Fibroblast of pulmonary artery (primary cell): Measurements from ENCODE around the gene INTS6.
A peak's percentile ranks its signal among the peaks of the same experiment; 100 is the strongest.

ENCODE experiments used
- DNase-seq: peaks from one replicate; pipeline ENCODE4 v3.0.0-alpha.2; 2010; ENCODE audit warnings: low read depth
- H3K4me3 ChIP-seq: replicated peaks from 2 replicates; pipeline ENCODE4 v1.5.1; 2011; ENCODE audit warnings: low read depth, mild to moderate bottlenecking, control low read depth, low read length, moderate library complexity
- TF ChIP-seq, protein P1 (sequence below): IDR thresholded peaks from 2 replicates; pipeline ENCODE4 v1.5.1; 2011; ENCODE audit warnings: mild to moderate bottlenecking, control low read depth, low read length, inconsistent platforms; ENCODE audit errors: missing control alignments

INTS6 gene

DNA sequence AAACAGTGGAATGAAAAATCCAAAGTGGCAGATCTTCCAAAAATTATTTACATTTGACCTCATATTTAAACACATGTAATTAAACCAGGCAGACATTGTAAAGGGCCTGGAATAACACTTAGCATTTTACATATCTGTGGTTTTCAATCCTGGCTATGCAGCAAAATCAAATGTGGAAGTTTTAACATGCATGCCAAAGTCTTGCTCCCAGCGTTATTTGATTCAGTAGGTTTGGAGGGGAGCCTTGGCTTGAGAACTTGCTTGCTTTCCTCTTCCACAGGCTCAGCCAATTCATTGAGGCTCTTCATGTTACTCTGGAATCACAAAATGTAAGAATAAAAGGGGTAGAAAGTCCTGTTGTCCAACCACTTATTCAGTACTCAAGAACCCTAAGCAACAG is 42.5 kb upstream of the INTS6 start:
- TF ChIP-seq, protein P1, sequence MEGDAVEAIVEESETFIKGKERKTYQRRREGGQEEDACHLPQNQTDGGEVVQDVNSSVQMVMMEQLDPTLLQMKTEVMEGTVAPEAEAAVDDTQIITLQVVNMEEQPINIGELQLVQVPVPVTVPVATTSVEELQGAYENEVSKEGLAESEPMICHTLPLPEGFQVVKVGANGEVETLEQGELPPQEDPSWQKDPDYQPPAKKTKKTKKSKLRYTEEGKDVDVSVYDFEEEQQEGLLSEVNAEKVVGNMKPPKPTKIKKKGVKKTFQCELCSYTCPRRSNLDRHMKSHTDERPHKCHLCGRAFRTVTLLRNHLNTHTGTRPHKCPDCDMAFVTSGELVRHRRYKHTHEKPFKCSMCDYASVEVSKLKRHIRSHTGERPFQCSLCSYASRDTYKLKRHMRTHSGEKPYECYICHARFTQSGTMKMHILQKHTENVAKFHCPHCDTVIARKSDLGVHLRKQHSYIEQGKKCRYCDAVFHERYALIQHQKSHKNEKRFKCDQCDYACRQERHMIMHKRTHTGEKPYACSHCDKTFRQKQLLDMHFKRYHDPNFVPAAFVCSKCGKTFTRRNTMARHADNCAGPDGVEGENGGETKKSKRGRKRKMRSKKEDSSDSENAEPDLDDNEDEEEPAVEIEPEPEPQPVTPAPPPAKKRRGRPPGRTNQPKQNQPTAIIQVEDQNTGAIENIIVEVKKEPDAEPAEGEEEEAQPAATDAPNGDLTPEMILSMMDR = no peak
- DNase-seq = no peak
- H3K4me3 ChIP-seq = no peak overlapping the region

DNA sequence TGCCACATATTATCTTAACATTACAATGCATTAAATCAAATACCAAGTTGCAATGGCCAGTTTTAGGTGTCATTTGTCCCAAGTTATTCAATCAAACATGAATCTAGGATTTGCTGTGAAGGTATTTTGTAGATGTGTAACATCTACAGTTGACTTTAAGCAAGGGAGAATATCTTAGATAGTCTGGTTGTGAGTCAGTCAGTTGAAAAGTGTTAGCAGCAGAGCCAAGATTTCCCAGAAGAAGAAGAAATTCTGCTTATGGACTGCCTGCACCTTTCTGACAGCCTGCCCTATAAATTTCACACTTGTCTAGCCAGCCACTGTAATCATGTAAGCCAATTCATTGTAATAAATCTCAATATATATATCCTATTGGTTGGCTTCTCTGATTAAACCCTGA is 41.3 kb upstream of the INTS6 start:
- TF ChIP-seq, protein P1 = no peak
- peak; percentile 29 for DNase-seq

DNA sequence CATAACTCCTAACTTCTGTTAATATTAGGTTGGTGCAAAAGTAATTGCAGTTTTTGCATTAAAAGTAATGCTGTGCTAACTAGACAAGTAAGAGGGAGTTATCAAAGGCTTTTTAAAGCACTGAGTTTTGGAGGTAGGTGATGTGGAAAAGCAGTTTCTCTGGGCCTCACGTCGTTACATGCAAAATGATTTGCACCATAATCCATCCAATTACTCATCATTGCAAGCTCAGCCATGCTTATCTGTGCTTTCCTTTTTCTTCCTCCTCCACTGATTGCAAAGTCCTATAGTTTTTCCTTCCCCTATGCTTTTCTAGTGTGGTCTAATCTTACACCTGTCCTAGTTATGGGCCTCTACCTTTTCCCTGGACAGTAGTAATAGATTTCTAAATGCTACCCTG is 35.4 kb upstream of the INTS6 start:
- H3K4me3 ChIP-seq = no peak overlapping the region
- TF ChIP-seq, protein P1 = no peak
- no peak for DNase-seq

More for the DNA sequence above, 41.3 kb upstream of the INTS6 start:
- H3K4me3 ChIP-seq = no peak overlapping the region

DNA sequence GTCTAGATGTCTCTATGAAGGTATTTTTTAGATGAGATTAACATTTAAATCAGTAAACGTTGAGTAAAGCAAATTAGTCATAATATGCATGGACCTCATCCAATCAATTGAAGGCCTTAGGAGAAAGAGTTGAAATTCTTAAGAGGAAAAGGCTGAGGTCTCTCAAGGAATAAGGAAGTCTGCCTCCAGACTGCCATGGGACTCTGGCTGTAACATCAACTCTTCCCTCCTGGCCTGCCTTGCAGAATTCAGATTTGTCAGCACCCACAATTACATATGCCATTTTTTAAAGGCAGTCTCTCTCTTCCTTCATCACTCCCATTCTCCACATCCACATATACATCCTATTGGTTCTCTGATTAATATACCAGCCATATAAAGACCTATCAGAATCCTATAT is 28.8 kb upstream of the INTS6 start:
- DNase-seq = no peak
- TF ChIP-seq, protein P1 = no peak
- H3K4me3 ChIP-seq = no peak overlapping the region

DNA sequence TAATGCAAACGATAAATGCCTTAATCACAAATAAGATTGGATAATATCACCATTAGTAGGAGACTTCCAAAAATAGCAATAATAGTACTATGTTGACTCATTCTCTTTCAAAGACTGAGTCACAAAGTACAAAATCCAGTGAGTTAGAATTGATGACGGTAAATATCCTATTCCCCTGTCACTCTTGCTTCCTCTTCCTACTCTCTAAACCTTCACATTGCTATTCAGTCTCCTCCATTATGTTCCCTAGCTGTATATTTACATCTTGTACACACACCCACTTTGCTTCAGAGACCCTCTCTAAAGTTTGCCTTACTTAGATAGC is 26.3 kb upstream of the INTS6 start:
- H3K4me3 ChIP-seq = no peak overlapping the region
- TF ChIP-seq, protein P1 = no peak
- DNase-seq = peak; percentile 53

DNA sequence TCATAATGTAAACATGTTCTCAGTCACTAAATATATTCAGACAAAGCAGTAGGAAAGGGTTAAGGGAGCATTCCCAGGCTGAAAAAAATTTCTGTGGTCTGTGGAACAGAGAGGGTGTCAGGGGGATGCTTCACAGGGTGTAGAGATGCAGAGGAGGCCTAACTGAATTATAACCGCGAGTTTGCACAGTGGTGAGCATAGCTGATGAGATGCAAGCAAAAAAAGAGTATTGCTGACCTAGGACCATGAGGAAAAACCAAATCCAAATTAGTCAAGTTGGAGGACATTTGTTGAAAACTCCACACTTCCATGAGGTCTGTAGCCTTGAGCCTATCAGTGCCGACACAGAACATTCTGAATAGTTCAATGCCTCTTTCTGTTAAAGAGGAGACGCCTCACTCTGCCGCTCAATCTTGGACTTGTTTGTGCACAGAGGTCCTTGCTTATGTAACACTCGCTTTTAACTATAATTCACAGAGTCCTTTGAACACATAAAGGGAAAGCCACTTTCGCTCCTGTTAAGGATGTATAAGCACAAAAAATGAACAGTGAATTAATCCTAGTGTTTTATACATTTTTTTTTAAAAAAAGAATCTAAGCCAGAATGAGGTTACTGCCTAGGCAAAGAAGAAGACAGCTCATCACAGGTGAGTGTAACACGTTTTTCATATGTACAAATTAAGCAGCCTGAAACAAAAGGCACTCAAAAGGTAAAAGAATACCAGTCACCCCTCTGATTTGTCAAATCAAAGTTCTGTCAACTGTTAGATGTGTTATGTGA is 25.8 kb upstream of the INTS6 start:
- DNase-seq = no peak
- H3K4me3 ChIP-seq = no peak overlapping the region
- TF ChIP-seq, protein P1 = no peak
